ENCODE measurements around the gene JAZF1.
A peak's percentile ranks its signal among the peaks of the same experiment; 100 is the strongest.

Gene JAZF1

DNA sequence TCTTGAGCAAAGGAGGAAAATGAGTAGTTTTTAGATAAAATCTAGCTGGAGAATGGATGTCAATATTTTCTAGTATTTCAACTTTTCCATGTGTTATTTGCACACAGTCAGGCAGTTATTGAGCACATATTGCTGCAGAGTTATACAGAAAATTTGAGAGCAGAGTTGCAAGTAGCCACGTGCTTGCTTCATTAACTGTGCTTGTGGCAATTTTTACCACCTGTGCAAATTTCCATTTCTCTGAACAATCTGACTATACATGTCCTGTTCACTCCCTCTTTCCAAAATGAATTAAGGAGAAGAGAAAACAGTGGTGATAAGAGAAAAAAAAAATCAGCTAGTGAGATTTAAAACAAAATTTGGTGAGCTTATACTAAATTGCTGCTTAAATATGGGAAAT is 262.1 kb downstream of the JAZF1 start:
- DNase-seq (ENCODE audit: low read depth), result no peak
- no peak overlapping the region for H3K4me3 ChIP-seq (ENCODE audit: low read depth, low read length)
- TF ChIP-seq, protein P1, sequence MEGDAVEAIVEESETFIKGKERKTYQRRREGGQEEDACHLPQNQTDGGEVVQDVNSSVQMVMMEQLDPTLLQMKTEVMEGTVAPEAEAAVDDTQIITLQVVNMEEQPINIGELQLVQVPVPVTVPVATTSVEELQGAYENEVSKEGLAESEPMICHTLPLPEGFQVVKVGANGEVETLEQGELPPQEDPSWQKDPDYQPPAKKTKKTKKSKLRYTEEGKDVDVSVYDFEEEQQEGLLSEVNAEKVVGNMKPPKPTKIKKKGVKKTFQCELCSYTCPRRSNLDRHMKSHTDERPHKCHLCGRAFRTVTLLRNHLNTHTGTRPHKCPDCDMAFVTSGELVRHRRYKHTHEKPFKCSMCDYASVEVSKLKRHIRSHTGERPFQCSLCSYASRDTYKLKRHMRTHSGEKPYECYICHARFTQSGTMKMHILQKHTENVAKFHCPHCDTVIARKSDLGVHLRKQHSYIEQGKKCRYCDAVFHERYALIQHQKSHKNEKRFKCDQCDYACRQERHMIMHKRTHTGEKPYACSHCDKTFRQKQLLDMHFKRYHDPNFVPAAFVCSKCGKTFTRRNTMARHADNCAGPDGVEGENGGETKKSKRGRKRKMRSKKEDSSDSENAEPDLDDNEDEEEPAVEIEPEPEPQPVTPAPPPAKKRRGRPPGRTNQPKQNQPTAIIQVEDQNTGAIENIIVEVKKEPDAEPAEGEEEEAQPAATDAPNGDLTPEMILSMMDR (conservative IDR thresholded peaks at IDR 0.05; ENCODE audit: low read depth, low read length), result no peak

DNA sequence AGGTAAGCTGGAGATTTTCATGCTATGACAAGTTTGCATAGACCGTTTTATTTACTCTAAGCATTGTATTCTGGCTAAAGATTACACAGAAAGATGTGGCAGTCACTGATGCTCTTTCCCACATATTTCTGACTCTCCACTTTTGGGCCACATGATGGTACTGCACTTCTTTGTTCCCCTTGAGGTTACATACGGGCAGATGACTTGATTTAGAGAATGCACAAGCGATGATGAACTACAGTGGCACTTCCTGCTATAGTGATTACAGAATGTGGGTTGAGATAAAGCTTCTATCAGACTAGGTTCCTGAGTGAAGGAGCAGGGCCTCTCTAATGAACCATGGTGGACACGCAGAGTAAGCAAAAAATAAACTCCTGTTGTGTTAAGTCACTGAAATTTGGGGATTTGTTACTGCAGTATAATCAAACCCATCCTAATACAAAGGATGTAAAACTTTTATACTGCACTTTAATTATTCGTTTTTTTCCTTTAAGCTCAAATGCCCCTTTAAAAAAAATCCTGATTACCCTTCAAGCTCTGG is 262.8 kb downstream of the JAZF1 start:
- TF ChIP-seq, protein P1 (conservative IDR thresholded peaks at IDR 0.05; ENCODE audit: low read depth, low read length), result no peak
- peak; percentile 58 for DNase-seq (ENCODE audit: low read depth)
- H3K4me3 ChIP-seq (ENCODE audit: low read depth, low read length), result no peak overlapping the region

DNA sequence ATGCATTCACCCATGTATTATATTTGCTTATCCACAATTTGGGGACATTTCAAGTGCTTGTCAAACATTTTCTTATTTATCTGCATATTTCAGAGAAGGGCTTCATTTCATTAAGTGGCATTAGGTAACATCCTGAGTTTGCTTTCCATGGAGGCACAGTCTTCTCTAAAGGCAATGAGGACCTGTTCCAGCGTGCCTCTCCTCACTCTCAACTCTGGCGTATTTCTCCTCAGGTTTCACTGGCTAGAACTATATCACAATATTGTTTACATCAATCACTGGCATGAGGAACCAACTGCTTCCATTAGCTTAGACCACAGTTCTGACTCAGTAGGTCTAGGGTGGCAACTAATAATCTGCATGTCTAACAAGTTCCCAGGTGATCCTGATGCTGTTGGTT is 263.5 kb downstream of the JAZF1 start:
- TF ChIP-seq, protein P1 (conservative IDR thresholded peaks at IDR 0.05; ENCODE audit: low read depth, low read length), result no peak
- DNase-seq (ENCODE audit: low read depth), result no peak
- no peak overlapping the region for H3K4me3 ChIP-seq (ENCODE audit: low read depth, low read length)

DNA sequence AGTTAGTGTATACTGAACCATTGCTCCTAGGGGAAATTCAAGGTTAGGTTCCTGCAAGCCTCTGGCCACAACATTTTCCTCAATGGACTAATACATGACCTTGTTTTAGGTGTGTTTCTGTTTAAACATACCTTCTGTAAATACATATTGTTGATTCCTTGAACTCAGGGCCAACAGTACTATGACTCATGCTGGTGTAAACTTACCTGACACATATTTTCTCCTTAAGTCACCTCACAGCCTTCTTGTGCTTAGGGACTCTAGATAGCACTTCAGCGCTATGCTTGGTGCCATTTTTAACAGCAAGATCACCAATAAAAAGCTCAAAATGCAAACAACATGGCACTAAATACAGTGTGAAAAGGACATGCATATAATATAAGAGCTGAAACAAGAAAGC is 264.2 kb downstream of the JAZF1 start:
- H3K4me3 ChIP-seq (ENCODE audit: low read depth, low read length), result no peak overlapping the region
- TF ChIP-seq, protein P1 (conservative IDR thresholded peaks at IDR 0.05; ENCODE audit: low read depth, low read length), result no peak
- no peak for DNase-seq (ENCODE audit: low read depth)

DNA sequence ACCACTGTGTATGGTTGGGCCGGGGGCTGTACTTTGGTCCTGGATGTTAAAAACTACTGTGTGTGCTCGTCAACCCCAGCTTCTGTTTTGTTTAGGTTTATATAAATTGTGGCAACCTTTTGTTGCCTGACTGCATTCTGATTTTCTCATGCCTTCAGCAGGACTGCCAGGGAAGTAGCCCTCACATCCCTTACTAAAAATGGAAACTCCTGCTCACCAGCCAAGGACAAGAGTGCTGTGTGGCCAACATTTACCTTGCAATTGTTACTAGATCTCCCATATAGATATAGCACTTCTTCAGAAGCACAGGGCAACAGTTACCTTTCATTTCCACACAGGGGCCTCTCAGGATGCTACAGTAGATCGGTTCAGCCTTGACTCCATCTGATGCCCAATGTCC is 266.2 kb downstream of the JAZF1 start:
- DNase-seq (ENCODE audit: low read depth), result no peak
- no peak overlapping the region for H3K4me3 ChIP-seq (ENCODE audit: low read depth, low read length)
- TF ChIP-seq, protein P1 (conservative IDR thresholded peaks at IDR 0.05; ENCODE audit: low read depth, low read length), result no peak

DNA sequence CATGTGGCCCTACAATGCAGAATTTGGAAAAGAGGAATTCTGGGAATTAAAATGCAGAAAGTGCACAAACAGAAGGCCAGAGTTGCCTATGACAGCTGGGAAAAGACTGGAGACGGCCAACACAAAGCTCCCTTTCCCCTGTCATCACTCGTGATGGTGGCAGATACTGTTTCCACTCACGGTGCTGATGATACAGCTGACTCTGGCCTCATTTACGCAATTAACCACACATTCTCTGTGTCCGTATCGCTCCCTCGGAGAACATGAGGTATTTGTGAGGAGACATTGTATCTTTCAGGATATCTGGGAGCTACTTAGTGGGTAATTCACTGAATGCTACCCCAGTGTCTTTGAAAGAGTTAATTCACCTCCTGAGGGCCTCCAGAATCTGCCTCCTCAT is 267.8 kb downstream of the JAZF1 start:
- TF ChIP-seq, protein P1 (conservative IDR thresholded peaks at IDR 0.05; ENCODE audit: low read depth, low read length), result no peak
- DNase-seq (ENCODE audit: low read depth), result no peak
- no peak overlapping the region for H3K4me3 ChIP-seq (ENCODE audit: low read depth, low read length)

DNA sequence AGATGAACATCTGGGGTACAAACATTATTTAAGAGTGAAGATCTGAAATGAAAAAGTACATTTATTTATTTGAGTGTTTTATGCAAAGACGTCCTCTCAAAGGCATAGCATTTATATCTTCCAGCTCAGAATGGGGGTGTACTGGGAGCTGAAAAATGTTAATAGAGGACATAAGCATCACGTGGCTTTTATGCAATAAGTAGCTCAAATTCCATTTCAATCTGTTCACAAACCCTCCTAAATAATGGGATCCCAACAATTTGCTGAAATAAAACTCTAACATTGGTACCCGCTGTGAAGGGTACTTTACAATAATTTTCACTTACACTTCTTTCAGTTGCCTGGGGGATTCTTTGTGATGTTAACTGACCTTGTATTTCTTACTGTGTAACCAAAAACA is 268.7 kb downstream of the JAZF1 start:
- no peak overlapping the region for H3K4me3 ChIP-seq (ENCODE audit: low read depth, low read length)
- DNase-seq (ENCODE audit: low read depth), result no peak
- TF ChIP-seq, protein P1 (conservative IDR thresholded peaks at IDR 0.05; ENCODE audit: low read depth, low read length), result no peak

Data from choroid plexus epithelial cell (primary cell).